WERI-Rb-1 (cell line): ENCODE measurements around the gene JTB.
"Not testable (repeated sequence)": the region's sequence is repeated elsewhere in the genome, so short reads cannot be mapped to it uniquely, and the experiment has no call there.

ENCODE experiments used
- DNase-seq: peaks from one replicate; pipeline ENCODE4 v3.0.0-alpha.2; 2020
- H3K27ac ChIP-seq: fragments of 250-450 bp; sonication (Bioruptor Pico); 2 replicates; pipeline ENCODE4 v1.5.1; 2020; ENCODE audit warnings: mild to moderate bottlenecking, moderate library complexity
- H3K27me3 ChIP-seq: fragments of 250-450 bp; sonication (Bioruptor Pico); 2 replicates; pipeline ENCODE4 v1.5.1; 2021; ENCODE audit warnings: mild to moderate bottlenecking, low read depth, moderate library complexity; ENCODE audit not compliant: insufficient read depth, severe bottlenecking
- H3K36me3 ChIP-seq: fragments of 250-450 bp; sonication (Bioruptor Pico); 2 replicates; pipeline ENCODE4 v1.5.1; 2020; ENCODE audit warnings: mild to moderate bottlenecking, moderate library complexity
- H3K4me3 ChIP-seq: 2 replicates; pipeline ENCODE4 v1.5.1; 2011; ENCODE audit warnings: low read depth, mild to moderate bottlenecking, control low read depth, low read length
- H3K9me3 ChIP-seq: fragments of 250-450 bp; sonication (Bioruptor Pico); 2 replicates; pipeline ENCODE4 v1.5.1; 2021; ENCODE audit warnings: mild to moderate bottlenecking, moderate library complexity; ENCODE audit not compliant: severe bottlenecking
- TF ChIP-seq, protein P1 (sequence below): IDR thresholded peaks from 2 replicates; pipeline ENCODE4 v1.5.1; 2011; ENCODE audit warnings: low read depth, mild to moderate bottlenecking, control low read depth, inconsistent platforms, low read length

JTB gene

GRCh38 chr1:154006136-154006535 lies 28.7 kb upstream of the JTB start:
- DNase-seq, result no peak

DNA sequence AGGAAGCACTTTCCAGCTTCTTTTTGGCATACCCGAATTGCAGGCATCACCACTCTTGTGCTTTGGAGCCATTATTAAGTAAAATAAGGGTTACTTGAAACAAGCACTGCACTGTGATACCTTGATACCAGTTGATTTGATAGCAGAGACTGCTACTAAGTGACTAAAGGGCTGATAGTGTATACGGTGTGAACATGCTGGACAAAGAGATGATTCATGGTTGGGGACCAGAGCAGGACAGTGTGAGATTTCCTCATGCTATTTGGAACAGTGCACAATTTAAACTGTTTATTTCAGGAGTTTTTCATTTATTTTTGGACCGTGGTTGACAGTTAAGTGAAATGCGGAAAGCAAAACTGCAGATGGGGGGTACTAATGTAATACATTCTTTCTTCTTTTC lies 22.9 kb upstream of the JTB start:
- Histone ChIP-seq H3K27ac (no peak overlapping the region), H3K36me3 (peaks cover 11% of the 10 kb centered on the region), H3K9me3 (no peaks in the 10 kb centered on the region), H3K4me3 (no peak overlapping the region), H3K27me3 (no peaks in the 10 kb centered on the region)
- DNase-seq, result no peak
- TF ChIP-seq, protein P1, sequence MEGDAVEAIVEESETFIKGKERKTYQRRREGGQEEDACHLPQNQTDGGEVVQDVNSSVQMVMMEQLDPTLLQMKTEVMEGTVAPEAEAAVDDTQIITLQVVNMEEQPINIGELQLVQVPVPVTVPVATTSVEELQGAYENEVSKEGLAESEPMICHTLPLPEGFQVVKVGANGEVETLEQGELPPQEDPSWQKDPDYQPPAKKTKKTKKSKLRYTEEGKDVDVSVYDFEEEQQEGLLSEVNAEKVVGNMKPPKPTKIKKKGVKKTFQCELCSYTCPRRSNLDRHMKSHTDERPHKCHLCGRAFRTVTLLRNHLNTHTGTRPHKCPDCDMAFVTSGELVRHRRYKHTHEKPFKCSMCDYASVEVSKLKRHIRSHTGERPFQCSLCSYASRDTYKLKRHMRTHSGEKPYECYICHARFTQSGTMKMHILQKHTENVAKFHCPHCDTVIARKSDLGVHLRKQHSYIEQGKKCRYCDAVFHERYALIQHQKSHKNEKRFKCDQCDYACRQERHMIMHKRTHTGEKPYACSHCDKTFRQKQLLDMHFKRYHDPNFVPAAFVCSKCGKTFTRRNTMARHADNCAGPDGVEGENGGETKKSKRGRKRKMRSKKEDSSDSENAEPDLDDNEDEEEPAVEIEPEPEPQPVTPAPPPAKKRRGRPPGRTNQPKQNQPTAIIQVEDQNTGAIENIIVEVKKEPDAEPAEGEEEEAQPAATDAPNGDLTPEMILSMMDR, result no peak

More at GRCh38 chr1:154006136-154006535, 28.7 kb upstream of the JTB start:
- TF ChIP-seq, protein P1, result no peak
- Histone ChIP-seq H3K36me3 (peaks cover 4% of the 10 kb centered on the region), H3K4me3 (no peak overlapping the region), H3K27ac (no peak overlapping the region), H3K9me3 (no peaks in the 10 kb centered on the region), H3K27me3 (no peaks in the 10 kb centered on the region)

DNA sequence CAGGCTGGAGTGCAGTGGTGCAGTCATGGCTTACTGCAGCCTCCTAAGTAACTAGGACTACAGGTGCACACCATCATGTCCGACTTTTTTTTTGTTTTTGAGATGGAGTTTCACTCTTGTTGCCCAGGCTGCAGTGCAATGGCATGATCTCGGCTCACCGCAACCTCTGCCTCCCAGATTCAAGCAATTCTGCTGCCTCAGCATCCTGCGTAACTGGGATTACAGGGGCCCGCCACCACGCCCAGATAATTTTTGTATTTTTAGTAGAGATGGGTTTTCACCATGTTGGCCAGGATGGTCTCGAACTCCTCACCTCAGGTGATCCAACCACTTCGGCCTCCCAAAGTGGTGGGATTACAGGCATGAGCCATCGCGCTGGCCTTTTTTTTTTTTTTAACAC lies 19.4 kb upstream of the JTB start:
- H3K4me3 ChIP-seq, H3K27ac ChIP-seq, H3K9me3 ChIP-seq, DNase-seq, H3K27me3 ChIP-seq: not testable (repeated sequence)
- H3K36me3 ChIP-seq, result peaks cover 46% of the 10 kb centered on the region

GRCh38 chr1:153995640-153996039 lies 18.2 kb upstream of the JTB start:
- H3K9me3 ChIP-seq, result no peaks in the 10 kb centered on the region
- peaks cover 58% of the 10 kb centered on the region for H3K36me3 ChIP-seq
- no peak for DNase-seq
- TF ChIP-seq, protein P1, result no peak
- H3K27ac ChIP-seq, result no peak overlapping the region
- no peaks in the 10 kb centered on the region for H3K27me3 ChIP-seq
- no peak overlapping the region for H3K4me3 ChIP-seq

DNA sequence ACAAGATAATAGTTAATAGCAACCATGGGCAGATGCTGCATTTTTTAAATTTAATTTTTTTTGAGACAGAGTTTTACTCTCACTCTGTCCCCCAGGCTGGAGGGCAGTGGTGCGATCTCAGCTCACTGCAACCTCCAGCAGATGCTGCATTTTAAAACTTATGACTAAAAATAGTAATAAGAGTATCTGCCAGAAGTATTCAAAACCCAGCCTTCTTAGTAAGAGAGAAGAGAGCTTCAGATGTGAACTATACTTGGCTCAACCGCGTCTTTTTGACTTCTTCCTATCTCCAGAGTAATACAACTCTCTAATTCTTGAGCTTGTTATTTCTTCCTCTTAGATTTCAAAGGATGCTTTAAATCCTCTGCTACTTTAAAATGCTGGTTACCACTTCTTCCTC lies 17.7 kb upstream of the JTB start:
- peaks cover 1% of the 10 kb centered on the region for H3K9me3 ChIP-seq
- no peaks in the 10 kb centered on the region for H3K27me3 ChIP-seq
- TF ChIP-seq, protein P1, result no peak
- H3K36me3 ChIP-seq, result peaks cover 60% of the 10 kb centered on the region
- no peak overlapping the region for H3K27ac ChIP-seq
- no peak for DNase-seq
- no peak overlapping the region for H3K4me3 ChIP-seq

DNA sequence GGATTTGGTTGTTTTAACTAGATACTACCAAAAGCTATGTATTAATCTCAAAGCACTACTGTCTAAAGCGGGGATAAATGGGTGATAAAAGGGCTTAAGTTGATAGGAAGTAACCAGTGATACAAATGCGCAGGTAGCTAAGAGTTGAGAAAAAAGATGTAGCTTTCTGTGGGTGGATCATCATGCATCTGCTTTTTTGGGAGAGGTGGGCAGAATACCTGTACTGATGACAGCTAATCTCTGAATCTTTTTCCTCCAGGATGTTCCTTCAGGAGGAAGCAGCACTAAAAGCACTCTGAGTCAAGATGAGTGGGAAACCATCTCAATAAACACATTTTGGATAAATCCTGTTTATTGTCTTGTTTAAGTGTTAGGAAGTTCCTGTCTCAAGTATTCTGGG lies 14.3 kb upstream of the JTB start:
- Histone ChIP-seq H3K27ac (peak overlapping the region; percentile 95), H3K9me3 (peaks cover 5% of the 10 kb centered on the region), H3K36me3 (peaks cover 63% of the 10 kb centered on the region), H3K27me3 (no peaks in the 10 kb centered on the region), H3K4me3 (peak overlapping the region; percentile 77)
- TF ChIP-seq, protein P1, result no peak
- DNase-seq, result no peak
